HG03066 (cell line): ENCODE measurements around the gene UQCRHL.
"Not testable (repeated sequence)": the region's sequence is repeated elsewhere in the genome, so short reads cannot be mapped to it uniquely, and the experiment has no call there.

Source experiments
- ATAC-seq: cut with Tn5 transposase; IDR thresholded peaks from one replicate; pipeline ENCODE4 v1.9.1; 2021; ENCODE audit warnings: low read depth; ENCODE audit not compliant: unreplicated experiment

UQCRHL gene

GRCh38 chr1:15835741-15836510, 28.5 kb upstream of the UQCRHL start:
- no peak for ATAC-seq

GRCh38 chr1:15835205-15835740, 27.8 kb upstream of the UQCRHL start:
- ATAC-seq: no peak

- peak; percentile 41 for ATAC-seq
Measured at GRCh38 chr1:15834406-15835204, 27.2 kb upstream of the UQCRHL start.

DNA sequence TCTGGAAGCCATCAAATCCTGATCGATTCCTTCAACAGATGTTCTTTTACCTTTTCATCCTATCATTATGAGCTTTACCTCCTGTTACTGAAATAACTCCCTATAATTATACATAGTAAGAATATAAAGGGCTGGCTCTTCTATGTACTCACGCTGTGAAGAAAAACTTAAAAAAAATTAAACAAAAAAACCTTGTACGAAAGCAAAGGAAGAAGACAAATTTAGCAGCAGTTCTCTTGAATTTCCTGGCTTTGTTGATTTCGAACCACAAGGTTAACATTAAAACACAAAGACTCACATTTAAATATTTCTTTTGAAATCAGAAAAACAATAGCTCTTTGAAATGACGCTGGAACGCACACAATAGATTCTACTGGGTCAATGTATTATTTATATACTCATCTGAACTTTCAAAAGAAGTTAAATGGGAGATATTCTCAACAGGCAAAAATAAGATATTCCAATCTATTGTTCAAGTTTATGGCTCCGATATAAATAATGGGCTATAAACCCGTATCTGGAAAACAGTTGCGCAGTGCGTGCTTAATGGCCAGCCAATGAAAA, 26.5 kb upstream of the UQCRHL start:
- no peak for ATAC-seq

DNA sequence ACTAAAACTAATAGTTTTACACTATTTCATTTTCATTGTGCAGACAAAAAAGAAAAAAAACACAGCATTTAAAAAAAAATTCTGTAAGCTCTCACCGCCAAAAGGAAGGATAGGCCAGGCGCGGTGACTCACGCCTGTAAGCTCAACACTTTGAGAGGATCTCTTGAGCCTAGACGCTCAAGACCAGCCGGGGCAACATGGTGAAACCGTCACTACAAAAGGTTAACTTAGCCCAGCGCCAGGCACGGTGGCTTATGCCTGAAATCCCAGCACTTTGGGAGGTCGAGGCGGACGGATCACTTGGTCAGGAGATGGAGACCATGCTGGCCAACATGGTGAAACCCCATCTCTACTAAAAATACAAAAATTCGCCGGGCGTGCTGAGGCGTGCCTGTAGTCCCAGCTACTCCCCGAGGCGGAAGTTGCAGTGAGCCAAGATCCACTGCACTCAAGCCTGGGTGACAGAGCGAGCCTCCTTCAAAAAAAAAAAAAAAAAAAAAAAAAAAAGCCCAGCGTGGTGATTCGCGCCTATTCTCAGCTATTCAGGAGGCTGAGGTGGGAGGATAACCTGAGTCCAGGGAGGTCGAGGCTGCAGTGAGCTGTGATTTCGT, 25.7 kb upstream of the UQCRHL start:
- ATAC-seq: no peak

DNA sequence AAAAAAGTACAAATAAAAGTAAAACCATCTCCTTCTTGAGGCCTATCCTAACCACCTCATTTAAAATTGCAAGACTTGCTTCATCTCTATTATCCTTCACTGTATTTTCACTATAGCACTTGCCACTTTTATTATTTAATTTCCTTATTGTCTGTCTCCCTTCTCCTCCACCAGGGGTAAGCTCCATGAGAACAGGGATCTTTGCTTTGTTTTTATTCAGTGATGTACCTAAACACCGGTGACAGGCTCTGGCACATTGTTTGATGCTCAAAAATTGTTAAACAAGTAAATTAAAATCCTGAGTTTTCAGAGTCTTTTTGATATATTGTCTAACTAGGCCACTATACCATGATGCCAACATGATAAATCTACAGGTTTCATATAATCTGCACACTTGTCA, 22.8 kb upstream of the UQCRHL start:
- no peak for ATAC-seq

DNA sequence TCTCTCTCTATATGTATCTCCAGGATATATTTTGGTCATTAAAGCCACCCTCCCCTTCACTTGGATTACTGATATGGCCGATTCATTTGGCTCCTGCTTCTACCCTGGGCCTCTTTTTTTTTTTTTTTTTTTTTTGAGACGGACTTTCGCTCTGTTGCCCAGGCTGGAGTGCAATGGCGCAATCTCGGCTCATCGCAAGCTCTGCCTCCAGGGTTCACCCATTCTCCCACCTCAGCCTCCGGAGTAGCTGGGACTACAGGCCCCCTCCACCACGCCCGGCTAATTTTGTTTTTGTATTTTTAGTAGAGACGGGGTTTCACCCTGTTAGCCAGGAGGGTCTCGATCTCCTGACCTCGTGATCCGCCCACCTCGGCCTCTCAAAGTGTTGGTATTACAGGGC, 21.5 kb upstream of the UQCRHL start:
- not testable (repeated sequence) for ATAC-seq

- ATAC-seq: not testable (repeated sequence)
Measured at GRCh38 chr1:15827567-15827966, 20.1 kb upstream of the UQCRHL start.

DNA sequence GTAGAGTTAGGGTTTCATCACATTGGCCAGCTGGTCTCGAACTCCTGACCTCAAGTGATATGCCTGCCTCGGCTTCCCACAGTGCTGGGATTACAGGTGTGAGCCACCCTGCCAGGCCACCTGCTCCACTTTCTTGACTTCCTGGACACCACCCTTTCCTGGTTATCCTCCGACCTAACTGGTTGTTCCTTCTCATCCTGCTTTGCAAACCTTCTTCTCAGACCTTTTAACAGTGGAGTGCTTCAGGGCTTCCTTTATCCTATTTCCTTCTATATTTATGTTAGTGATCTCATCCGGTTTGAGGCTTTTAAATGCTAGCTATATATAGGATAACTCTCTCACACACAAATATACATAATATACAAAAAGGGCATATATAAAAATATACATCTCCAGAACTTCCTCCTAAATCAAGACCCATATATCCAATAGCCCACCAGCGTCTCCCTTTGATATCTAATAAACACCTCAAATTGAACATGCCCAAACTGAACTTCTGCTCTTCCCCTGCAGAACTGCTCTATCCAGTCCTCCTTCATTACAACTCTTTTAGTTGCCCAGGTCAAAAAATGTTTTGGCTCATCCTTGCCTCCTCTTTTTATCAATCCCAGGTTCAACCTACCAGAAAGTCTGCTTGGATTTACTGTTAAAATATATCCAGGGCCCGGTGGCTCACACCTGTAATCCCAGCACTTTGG, 19.5 kb upstream of the UQCRHL start:
- ATAC-seq: no peak

GRCh38 chr1:15825800-15826199, 18.4 kb upstream of the UQCRHL start:
- ATAC-seq: no peak

DNA sequence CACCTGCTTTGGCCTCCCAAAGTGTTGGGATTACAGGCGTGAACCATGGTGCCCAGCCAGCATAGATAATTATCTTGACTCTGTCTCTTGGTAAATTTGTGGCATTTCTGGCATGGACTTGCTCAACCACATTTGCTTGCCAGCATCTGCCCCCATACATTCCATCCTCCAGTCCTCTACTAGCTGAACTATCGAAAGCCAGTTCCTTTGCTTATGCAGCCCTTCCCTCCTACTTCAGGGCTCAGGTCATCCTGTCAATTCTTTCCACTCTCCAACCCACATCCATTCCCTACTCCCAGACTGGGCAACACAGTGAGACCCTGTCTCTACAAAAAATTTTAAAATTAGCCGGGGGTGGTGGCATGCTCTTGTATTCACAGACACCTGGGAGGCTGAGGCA, 13.0 kb upstream of the UQCRHL start:
- no peak for ATAC-seq

GRCh38 chr1:15816674-15817073, 9.2 kb upstream of the UQCRHL start:
- no peak for ATAC-seq

GRCh38 chr1:15810073-15810472, 2.6 kb upstream of the UQCRHL start:
- ATAC-seq: no peak

DNA sequence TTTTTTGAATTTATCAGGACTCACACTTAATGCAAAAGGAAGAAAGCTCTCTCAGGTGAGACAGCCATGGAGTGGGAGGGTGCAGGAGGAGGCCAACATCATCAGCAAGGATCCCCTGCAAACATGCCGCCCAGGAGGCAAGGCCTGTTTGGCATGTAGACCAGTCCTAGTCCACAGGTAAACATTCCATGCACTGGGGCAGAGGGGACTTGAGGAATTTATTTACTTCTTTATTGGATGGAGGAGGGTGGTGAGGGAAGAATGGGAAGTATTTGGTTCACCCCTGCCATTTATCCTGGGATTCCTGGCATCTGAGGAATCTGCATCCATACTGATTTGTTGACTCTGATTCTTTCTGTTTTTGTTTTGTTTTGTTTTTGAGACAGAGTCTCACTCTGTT, 1.5 kb upstream of the UQCRHL start:
- no peak for ATAC-seq

- ATAC-seq: no peak
Measured at GRCh38 chr1:15807121-15807520, 328 bp downstream of the UQCRHL start.

GRCh38 chr1:15804060-15804459, 3.4 kb downstream of the UQCRHL start:
- ATAC-seq: no peak

- no peak for ATAC-seq
Measured at GRCh38 chr1:15803380-15803779, 4.1 kb downstream of the UQCRHL start.

GRCh38 chr1:15802234-15802965, 5.0 kb downstream of the UQCRHL start:
- ATAC-seq: no peak

DNA sequence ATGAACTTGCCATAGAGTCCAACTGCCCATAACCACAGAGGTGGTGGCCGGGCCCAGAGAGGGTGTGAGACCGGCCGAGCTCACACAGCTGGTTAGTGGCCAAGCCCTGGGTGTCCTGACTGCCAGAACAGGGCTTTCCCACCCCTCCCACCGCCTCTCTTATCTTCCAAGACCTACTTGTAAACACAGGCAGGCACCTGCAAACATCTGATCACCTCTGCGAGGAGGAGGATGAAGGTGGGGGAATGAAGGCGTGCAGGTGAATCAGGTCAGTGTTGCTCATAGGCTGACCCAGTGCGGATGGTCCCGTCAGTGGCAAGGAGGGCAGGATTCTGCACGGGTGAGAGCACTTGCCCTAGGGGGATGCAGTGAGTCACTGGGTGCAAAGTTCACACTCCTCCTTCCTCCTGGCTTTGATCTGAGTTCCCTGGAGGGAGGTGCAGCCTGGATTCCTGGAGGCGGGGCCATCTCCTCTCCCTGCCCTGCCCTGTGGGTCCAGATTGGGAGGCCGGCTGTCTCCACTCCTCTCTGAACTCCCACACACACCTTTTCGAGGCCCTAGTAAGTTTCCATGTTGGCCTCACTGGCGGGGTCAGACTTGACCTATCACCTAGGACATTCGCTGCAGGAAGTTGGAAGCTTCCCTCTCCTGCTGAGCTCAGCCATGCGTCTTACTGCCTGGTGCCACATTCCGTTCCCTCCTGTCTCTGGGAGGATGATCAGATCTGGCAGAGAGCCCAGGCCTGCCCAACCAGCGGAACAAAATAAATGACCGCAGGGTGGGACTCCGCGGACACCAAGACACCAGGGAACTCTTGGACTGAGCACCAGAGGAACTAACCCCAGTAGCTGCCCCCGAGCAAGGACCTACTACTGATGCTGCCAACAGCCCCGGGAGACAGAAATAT, 7.3 kb downstream of the UQCRHL start:
- no peak for ATAC-seq
